Activated CD8-positive, alpha-beta memory T cell treated with anti-CD3 and anti-CD28 coated beads, Interleukin-2, amount 50 U/mL, for 24 hours (primary cell): Measurements from ENCODE around the gene MSH4.
"Not testable (repeated sequence)": the region's sequence is repeated elsewhere in the genome, so short reads cannot be mapped to it uniquely, and the experiment has no call there.

Source experiments
- DNase-seq: peaks from one replicate; pipeline ENCODE4 v3.0.0-alpha.2; 2020; ENCODE audit errors: extremely low read depth

The MSH4 gene

GRCh38 chr1:75795703-75796193, 934 bp upstream of the MSH4 start:
- no peak for DNase-seq

- DNase-seq: no peak
Observed at GRCh38 chr1:75797273-75797588, 549 bp downstream of the MSH4 start.

GRCh38 chr1:75797606-75798216, 1.0 kb downstream of the MSH4 start:
- no peak for DNase-seq

- not testable (repeated sequence) for DNase-seq
Observed at GRCh38 chr1:75801480-75801879, 4.8 kb downstream of the MSH4 start.

GRCh38 chr1:75808921-75809320, 12.2 kb downstream of the MSH4 start:
- no peak for DNase-seq

- DNase-seq: not testable (repeated sequence)
Observed at GRCh38 chr1:75810113-75810512, 13.4 kb downstream of the MSH4 start.

- no peak for DNase-seq
Observed at GRCh38 chr1:75811211-75811981, 14.7 kb downstream of the MSH4 start.

GRCh38 chr1:75812065-75812464, 15.4 kb downstream of the MSH4 start:
- DNase-seq: no peak

- not testable (repeated sequence) for DNase-seq
Observed at GRCh38 chr1:75823596-75823995, 26.9 kb downstream of the MSH4 start.

- no peak for DNase-seq
Observed at GRCh38 chr1:75836528-75837100, 39.9 kb downstream of the MSH4 start.

- no peak for DNase-seq
Observed at GRCh38 chr1:75838079-75838478, 41.4 kb downstream of the MSH4 start.

- DNase-seq: no peak
Observed at GRCh38 chr1:75841421-75841820, 44.7 kb downstream of the MSH4 start.

GRCh38 chr1:75845576-75845975, 48.9 kb downstream of the MSH4 start:
- no peak for DNase-seq

GRCh38 chr1:75855010-75855409, 58.3 kb downstream of the MSH4 start:
- DNase-seq: no peak

- no peak for DNase-seq
Observed at GRCh38 chr1:75855734-75856133, 59.1 kb downstream of the MSH4 start.

- no peak for DNase-seq
Observed at GRCh38 chr1:75861831-75862230, 65.1 kb downstream of the MSH4 start.

- no peak for DNase-seq
Observed at GRCh38 chr1:75870951-75871350, 74.3 kb downstream of the MSH4 start.

GRCh38 chr1:75879985-75880384, 83.3 kb downstream of the MSH4 start:
- no peak for DNase-seq

GRCh38 chr1:75884437-75884836, 87.8 kb downstream of the MSH4 start:
- DNase-seq: no peak

GRCh38 chr1:75901371-75901770, 104.7 kb downstream of the MSH4 start:
- no peak for DNase-seq

- no peak for DNase-seq
Observed at GRCh38 chr1:75908717-75909152, 112.1 kb downstream of the MSH4 start.

GRCh38 chr1:75916834-75917233, 120.2 kb downstream of the MSH4 start:
- no peak for DNase-seq

GRCh38 chr1:75922698-75923097, 126.0 kb downstream of the MSH4 start:
- DNase-seq: no peak
